Rectal smooth muscle tissue (tissue), 1 donor: ENCODE data around the gene APOC1.
"Not testable (repeated sequence)": the region's sequence is repeated elsewhere in the genome, so short reads cannot be mapped to it uniquely, and the experiment has no call there.

Source experiments
- H3K27ac ChIP-seq: one replicate; pipeline ENCODE4 v1.7.0; 2013; ENCODE audit warnings: low read depth, low read length, inconsistent platforms
- H3K27me3 ChIP-seq: one replicate; pipeline ENCODE4 v1.7.0; 2013; ENCODE audit warnings: low read length; ENCODE audit not compliant: control insufficient read depth, insufficient read depth
- H3K36me3 ChIP-seq: one replicate; pipeline ENCODE4 v1.7.0; 2013; ENCODE audit warnings: low read length; ENCODE audit not compliant: control insufficient read depth, insufficient read depth
- H3K4me1 ChIP-seq: one replicate; pipeline ENCODE4 v1.7.0; 2013; ENCODE audit warnings: low read length; ENCODE audit not compliant: control insufficient read depth, insufficient read depth
- H3K4me3 ChIP-seq: one replicate; pipeline ENCODE4 v1.7.0; 2013; ENCODE audit warnings: low read length
- H3K9ac ChIP-seq: one replicate; pipeline ENCODE4 v1.7.0; 2013; ENCODE audit warnings: low read length

The APOC1 gene

GRCh38 chr19:44914433-44915206, at the start of gene APOC1:
APOC1 (plus strand) TSS chr19:44914608; CDS start chr19:44914892, 284 bp downstream.
- not testable (repeated sequence) for H3K4me1 ChIP-seq, H3K36me3 ChIP-seq, H3K9ac ChIP-seq, H3K27me3 ChIP-seq, H3K27ac ChIP-seq
- H3K4me3 ChIP-seq: peak within 1 kb of the TSS; percentile 68

DNA sequence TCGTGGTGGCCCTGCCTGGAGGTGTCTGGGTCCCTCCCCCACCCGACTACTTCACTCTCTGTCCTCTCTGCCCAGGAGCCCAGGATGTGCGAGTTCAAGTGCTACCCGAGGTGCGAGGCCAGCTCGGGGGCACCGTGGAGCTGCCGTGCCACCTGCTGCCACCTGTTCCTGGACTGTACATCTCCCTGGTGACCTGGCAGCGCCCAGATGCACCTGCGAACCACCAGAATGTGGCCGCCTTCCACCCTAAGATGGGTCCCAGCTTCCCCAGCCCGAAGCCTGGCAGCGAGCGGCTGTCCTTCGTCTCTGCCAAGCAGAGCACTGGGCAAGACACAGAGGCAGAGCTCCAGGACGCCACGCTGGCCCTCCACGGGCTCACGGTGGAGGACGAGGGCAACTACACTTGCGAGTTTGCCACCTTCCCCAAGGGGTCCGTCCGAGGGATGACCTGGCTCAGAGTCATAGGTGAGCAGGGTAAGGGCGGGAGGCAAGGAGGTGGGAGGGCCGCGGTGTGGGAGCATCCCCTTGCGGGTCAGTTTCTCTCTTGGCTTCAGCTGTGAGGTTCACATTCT, 49.1 kb upstream of the APOC1 start:
- Histone ChIP-seq H3K27me3 (no peaks in the 10 kb centered on the region), H3K4me1 (no peaks in the 10 kb centered on the region), H3K4me3 (no peak overlapping the region), H3K27ac (no peak overlapping the region), H3K36me3 (peaks cover 8% of the 10 kb centered on the region), H3K9ac (no peak overlapping the region)

DNA sequence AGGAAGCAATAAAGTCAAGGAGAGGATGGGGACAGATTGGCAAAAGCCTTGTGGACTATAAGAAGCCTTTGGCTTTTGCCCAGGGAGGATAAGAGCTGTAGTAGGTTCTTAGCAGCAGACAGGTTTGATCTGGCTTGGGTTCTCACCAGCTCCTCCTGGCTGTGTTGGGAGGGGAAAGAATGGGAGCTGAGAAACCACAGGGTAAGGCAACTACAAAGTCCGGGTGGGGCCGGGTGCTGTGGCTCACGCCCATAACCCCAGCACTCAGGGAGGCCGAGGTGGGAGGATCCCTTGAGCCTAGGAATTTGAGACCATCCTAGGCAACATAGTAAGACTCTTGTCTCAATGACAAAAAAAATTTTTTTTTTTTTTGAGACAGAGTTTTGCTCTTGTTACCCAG, 47.7 kb upstream of the APOC1 start:
- Histone ChIP-seq H3K4me3 (no peak overlapping the region), H3K36me3 (peaks cover 8% of the 10 kb centered on the region), H3K4me1 (no peaks in the 10 kb centered on the region), H3K9ac (no peak overlapping the region), H3K27me3 (no peaks in the 10 kb centered on the region), H3K27ac (no peak overlapping the region)

DNA sequence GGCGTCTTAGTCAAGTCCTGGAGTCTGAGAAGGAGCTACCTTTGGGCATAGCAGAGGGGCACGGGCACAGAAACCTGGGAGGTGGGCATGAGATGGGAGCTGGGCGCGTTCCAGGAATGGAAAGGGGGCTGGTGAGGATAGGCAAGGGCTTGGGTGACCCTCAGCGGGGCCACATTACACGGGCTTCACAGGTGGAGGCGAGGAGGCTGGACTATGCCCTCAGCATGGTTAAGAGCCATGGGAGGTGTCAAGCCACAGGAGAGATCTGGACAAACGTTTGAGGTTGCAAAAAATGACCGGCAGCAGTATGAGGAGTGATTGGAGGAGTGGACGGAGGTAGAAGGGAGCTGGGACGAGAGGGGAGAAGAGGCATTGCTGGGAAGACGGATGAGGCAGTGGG, 46.8 kb upstream of the APOC1 start:
- Histone ChIP-seq H3K9ac (no peak overlapping the region), H3K36me3 (peaks cover 13% of the 10 kb centered on the region), H3K27me3 (no peaks in the 10 kb centered on the region), H3K27ac (no peak overlapping the region), H3K4me1 (no peaks in the 10 kb centered on the region), H3K4me3 (no peak overlapping the region)

GRCh38 chr19:44869733-44870470, 44.5 kb upstream of the APOC1 start:
- Histone ChIP-seq H3K4me3 (no peak overlapping the region), H3K4me1 (no peaks in the 10 kb centered on the region), H3K9ac (no peak overlapping the region), H3K36me3 (peaks cover 20% of the 10 kb centered on the region), H3K27ac (no peak overlapping the region), H3K27me3 (no peaks in the 10 kb centered on the region)

- H3K36me3 ChIP-seq: peaks cover 20% of the 10 kb centered on the region
- H3K27me3 ChIP-seq: no peaks in the 10 kb centered on the region
- no peak overlapping the region for H3K9ac ChIP-seq
- no peak overlapping the region for H3K4me3 ChIP-seq
- H3K4me1 ChIP-seq: no peaks in the 10 kb centered on the region
- H3K27ac ChIP-seq: no peak overlapping the region
Observed at GRCh38 chr19:44871809-44872208, 42.6 kb upstream of the APOC1 start.

DNA sequence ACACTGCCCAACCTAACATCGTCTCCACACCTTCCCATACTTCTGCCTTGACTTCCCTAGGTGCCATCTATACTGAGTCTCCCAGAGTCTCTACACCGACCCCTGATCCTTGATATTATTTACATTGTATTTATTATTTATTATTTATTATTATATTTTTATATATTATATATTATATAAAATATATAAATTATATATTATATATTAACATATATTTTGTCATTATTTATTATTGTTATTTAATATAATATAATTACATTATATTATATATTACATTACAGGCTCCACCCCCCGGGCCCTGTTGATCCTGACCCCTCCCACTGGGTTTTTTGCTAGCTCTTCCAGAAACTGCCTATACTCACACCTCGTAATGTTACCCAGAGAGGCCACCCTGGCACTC, 41.7 kb upstream of the APOC1 start:
- no peak overlapping the region for H3K27ac ChIP-seq
- H3K4me1 ChIP-seq: no peaks in the 10 kb centered on the region
- no peak overlapping the region for H3K9ac ChIP-seq
- no peak overlapping the region for H3K4me3 ChIP-seq
- no peaks in the 10 kb centered on the region for H3K27me3 ChIP-seq
- H3K36me3 ChIP-seq: peaks cover 16% of the 10 kb centered on the region

DNA sequence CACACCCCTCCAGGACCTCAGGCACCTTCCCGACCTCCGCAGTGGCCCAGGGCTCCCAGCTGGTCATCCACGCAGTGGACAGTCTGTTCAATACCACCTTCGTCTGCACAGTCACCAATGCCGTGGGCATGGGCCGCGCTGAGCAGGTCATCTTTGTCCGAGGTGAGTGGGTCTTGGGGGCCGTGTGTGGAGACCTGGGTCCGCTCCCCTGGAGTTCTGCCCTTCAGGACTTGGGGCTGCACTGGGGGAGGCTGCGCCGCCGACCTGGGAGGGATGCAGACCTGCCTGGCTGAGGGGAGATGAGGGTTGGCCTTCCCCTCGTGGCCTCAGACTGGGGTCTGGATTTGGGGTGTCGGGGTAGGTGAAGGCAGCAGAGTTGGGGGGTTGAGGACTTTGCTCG, 40.1 kb upstream of the APOC1 start:
- no peaks in the 10 kb centered on the region for H3K4me1 ChIP-seq
- no peak overlapping the region for H3K4me3 ChIP-seq
- no peaks in the 10 kb centered on the region for H3K27me3 ChIP-seq
- H3K36me3 ChIP-seq: peaks cover 18% of the 10 kb centered on the region
- H3K27ac ChIP-seq: no peak overlapping the region
- no peak overlapping the region for H3K9ac ChIP-seq

DNA sequence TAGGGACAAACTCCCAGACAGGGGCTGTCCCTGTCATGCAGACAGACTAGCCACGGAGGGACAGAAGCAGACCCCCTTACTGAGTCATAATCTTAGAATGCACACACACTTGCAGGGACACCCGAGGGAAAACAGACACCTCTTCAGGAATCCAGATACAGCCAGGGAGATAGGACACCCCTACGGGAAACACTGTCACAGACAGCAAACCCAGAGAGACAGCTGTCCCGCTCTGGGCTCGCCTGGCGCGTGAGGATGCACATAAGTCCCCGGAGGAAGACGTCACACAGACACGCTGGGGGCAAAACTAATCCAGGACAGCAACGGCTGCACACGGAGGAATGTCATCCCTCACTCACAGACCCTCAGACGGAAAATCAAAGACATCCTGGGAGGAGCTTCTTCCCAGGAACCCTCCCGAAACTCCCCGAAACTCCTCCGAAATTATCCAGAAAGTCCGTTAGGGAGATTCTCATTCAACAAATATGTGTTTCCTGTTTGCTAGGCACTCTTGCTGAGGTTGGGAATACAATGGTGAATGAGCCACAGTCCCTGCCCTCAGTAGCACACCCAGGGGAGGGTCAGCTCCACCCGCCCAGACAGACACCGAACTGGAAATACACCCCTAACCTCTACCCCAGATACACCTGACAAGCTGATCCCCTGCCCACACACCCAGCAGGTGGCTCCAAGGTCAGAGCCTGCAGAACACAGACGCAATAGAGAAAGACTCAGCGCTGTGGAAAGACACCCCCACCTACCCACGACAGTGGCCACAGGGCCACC, 38.5 kb upstream of the APOC1 start:
- no peaks in the 10 kb centered on the region for H3K4me1 ChIP-seq
- H3K9ac ChIP-seq: no peak overlapping the region
- H3K27ac ChIP-seq: no peak overlapping the region
- no peaks in the 10 kb centered on the region for H3K27me3 ChIP-seq
- H3K36me3 ChIP-seq: peaks cover 18% of the 10 kb centered on the region
- no peak overlapping the region for H3K4me3 ChIP-seq

- H3K36me3 ChIP-seq: peaks cover 16% of the 10 kb centered on the region
Observed at GRCh38 chr19:44876930-44877535, 37.4 kb upstream of the APOC1 start.

GRCh38 chr19:44878120-44878865, 36.1 kb upstream of the APOC1 start:
- peaks cover 10% of the 10 kb centered on the region for H3K36me3 ChIP-seq
- no peak overlapping the region for H3K4me3 ChIP-seq
- no peaks in the 10 kb centered on the region for H3K27me3 ChIP-seq
- no peak overlapping the region for H3K9ac ChIP-seq
- H3K27ac ChIP-seq: no peak overlapping the region
- no peaks in the 10 kb centered on the region for H3K4me1 ChIP-seq

More at GRCh38 chr19:44876930-44877535, 37.4 kb upstream of the APOC1 start:
- H3K27ac ChIP-seq: no peak overlapping the region
- H3K4me3 ChIP-seq: no peak overlapping the region
- no peak overlapping the region for H3K9ac ChIP-seq
- H3K4me1 ChIP-seq: no peaks in the 10 kb centered on the region
- H3K27me3 ChIP-seq: no peaks in the 10 kb centered on the region
